ENCODE results near the gene HSD11B1.

Gene HSD11B1

DNA sequence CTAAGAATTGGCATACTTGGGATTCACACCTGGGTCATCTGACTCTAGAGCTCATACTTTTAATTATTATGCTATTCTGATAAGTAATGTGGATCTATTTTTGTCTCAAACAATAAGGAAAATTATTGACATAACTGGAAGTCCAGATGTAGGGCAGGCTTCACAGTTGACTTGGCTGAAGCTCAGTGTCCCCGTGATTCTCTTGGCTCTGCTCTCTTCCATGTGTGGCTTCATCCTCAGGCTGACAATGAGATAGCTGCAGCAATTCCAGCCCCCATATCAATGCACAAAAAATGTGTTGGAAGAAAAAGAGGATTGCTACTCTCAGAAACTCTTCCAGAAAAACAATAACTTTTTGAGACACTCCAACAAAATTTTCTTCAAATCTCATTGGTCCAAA, 23.8 kb downstream of the HSD11B1 start:
- DNase-seq, result no peak

GRCh38 chr1:209729436-209729835, 24.8 kb downstream of the HSD11B1 start:
- no peak for DNase-seq

DNA sequence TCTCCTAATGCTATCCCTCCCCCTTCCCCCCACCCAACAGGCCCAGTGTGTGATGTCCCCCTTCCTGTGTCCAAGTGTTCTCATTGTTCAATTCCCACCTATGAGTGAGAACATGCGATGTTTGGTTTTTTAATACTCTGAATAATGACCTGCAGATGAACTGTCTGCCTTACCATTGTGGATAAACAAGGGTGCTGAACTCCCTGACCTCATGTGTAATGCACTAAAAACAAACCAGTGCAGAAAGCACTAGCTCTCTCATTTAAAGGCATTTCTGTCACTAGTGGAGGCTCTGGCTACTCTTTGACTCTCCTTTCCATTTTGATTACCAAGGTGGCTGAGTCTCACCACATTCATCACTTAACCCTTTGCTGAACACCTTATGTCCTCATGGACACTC, 28.1 kb downstream of the HSD11B1 start:
- DNase-seq, result no peak

- no peak for DNase-seq
These were observed 29.0 kb downstream of the HSD11B1 start for GRCh38 chr1:209733409-209734192.

DNA sequence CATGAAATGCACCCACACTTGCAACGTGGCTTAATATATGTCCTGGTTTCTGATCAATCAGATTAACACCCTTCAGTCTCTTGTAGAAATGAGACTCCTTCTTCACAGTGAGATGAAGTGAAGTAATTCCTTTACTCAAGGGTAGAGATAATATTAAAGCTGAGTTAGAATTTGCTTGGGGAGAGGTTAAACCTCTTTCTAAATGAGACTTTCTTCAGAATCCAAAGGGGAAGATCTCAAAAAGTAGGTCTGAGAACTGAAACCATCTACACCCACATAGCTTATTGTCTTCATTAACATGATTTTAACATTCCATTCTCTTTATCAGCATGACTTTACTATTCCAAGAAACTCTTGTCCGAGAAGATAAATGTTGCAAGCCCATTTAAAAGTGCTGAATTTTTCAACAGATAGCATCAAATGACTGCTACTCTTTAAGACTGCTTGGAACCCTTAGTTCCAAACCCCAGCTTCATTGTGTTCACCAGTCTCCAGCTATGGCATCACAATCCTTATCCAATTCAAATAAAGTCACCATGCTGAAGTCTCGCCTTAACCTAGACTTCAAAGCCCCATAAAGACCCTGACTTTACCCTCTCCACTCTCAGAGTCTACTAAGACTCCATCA, 32.0 kb downstream of the HSD11B1 start:
- DNase-seq, result no peak

- DNase-seq, result no peak
These were observed 32.5 kb downstream of the HSD11B1 start for GRCh38 chr1:209737118-209737505.

DNA sequence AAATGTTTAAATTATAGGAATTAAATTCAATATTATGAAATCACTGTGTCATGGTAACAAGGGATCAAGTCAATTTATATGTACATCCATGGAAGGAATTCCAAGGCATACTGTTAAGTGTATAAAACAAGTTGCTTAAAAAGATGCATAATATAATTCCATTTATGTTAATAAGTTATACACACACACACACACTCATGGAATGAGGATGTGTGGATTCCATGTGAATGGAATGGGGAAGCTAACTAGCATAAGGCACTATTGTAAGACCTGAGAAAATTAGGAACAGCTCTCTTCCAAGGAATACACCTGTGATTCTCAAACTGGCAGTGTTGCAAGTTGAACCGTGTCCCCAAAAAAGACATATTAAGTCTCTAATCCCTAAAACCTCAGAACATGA, 33.6 kb downstream of the HSD11B1 start:
- no peak for DNase-seq

- no peak for DNase-seq
These were observed 36.5 kb downstream of the HSD11B1 start for GRCh38 chr1:209741193-209741592.

DNA sequence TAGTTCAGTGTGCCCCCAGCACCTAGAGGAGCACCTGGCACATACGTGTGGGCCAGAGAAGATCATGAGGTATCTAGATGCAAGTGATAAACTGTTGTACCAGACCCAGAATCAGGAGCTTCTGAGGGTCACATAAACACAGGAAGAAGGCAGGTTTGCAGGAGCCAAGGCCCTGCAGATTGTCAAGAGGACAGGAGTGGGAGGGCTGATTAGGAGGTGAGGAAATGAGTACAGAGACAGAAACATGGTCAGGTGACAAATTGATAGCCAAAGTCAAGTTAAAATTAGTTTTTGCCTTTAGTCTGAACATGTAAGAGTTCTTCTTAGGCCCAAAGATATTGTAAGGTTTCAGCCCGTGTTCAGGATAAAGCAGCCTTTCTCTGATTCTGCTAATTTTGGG, 37.2 kb downstream of the HSD11B1 start:
- no peak for DNase-seq

- DNase-seq, result no peak
These were observed 37.9 kb downstream of the HSD11B1 start for GRCh38 chr1:209742409-209743144.

DNA sequence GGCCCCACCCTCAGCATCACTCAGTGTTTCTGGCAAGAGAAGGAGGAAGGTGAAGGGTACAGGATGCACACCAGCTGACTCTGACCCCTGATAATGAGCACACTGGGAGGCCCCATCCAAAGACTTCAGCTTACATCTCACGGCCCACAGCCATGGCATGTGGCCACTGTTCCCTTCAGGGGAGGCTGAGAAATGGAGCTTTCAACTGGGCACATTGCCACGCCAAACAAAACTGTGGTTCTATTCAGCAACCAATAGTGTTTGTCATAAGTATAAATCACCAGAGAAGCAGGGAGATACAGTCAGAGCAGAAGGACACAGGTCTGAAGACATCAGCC, 38.5 kb downstream of the HSD11B1 start:
- DNase-seq, result no peak

- DNase-seq, result no peak
These were observed 42.0 kb downstream of the HSD11B1 start for GRCh38 chr1:209746451-209747165.

DNA sequence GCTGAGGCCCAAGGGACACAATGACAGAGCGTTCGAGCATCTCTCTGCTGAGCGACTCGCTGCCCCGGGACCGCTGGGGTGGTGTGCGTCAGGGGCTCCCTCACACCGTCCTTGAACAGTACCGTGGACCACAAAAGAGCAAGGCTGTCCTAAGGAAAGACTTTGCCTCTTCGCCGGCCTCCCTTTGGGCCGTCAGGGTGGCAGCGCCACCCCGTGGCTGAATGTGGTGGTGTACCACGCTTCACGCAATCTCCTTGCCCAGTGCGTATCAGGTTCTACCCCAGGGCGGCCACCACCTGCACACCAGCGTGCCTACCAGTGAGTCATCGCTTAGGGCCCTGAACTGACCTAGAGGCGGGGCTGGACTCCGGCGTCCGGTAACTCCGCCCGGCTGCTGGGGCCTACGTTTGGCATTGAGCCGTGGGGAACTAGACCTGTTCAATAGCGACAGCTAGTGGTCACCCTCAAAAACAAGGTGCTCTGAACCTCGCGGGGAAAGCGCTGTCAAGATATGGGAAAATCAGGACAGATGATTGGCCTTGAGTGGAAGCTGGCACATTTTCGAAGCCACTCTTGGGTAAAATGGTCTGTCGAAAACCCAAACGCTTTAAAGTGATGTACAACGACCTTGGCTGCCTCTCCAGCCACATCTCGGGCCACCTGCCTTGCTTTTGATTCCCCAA, 43.1 kb downstream of the HSD11B1 start:
- peak; percentile 82 for DNase-seq

- no peak for DNase-seq
These were observed 44.0 kb downstream of the HSD11B1 start for GRCh38 chr1:209748620-209749019.

DNA sequence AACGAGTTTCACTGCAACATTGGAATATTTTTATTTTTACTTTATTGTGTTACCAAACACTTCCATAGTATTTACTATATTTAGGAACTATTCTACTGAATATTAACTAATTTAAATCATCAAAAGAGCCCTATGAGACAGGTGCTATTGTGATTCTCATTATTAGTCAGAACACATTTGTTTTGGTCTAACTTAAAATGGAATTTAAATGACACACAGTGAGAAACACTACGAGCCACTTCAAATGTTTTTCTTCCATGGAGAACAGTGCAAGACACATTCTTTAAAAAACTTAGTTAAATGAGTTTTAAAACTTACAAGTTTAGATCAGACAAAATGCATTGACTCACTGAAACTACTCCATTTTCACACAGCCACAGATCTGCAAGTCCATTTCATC, 44.6 kb downstream of the HSD11B1 start:
- DNase-seq, result no peak

- DNase-seq, result no peak
These were observed 45.2 kb downstream of the HSD11B1 start for GRCh38 chr1:209749670-209750323.

GRCh38 chr1:209751627-209752231, 47.1 kb downstream of the HSD11B1 start:
- no peak for DNase-seq

DNA sequence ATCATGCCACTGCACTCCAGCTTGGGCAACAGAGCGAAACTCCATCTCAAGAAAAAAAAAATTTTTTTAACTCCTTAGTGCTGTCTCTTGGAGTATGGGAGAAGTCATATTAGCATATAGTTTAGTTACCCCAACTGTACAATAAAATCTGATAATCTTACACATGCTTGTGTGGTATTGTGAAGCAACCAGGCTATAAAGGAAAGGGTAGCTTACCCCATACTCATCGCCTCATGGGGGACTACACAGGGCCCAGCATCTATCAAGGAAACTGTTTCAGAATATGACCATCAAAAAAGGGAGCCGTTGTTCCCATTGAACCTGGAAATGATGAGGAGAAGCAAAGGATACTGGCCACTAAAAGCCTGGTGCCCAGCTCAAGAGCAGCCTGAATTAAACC, 48.2 kb downstream of the HSD11B1 start:
- DNase-seq, result no peak

DNA sequence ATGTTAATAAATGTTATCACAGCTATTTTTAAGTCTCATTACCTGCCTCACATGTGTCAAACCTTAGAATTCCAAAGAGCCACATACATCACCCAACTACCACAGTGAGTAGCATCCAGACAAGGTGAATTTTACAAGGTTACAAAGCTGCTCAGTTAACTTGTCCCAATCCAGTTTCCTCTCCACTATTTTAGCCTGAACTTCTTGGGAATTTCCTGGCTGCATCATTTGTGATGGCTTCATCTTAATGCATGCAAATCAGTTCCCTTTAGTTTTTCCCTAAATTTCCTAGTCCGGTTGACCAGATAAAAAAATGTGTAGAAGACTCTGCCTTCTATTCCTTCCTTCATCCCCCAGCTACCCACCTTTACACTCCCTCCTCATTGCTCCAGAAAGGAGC, 50.6 kb downstream of the HSD11B1 start:
- DNase-seq, result no peak

DNA sequence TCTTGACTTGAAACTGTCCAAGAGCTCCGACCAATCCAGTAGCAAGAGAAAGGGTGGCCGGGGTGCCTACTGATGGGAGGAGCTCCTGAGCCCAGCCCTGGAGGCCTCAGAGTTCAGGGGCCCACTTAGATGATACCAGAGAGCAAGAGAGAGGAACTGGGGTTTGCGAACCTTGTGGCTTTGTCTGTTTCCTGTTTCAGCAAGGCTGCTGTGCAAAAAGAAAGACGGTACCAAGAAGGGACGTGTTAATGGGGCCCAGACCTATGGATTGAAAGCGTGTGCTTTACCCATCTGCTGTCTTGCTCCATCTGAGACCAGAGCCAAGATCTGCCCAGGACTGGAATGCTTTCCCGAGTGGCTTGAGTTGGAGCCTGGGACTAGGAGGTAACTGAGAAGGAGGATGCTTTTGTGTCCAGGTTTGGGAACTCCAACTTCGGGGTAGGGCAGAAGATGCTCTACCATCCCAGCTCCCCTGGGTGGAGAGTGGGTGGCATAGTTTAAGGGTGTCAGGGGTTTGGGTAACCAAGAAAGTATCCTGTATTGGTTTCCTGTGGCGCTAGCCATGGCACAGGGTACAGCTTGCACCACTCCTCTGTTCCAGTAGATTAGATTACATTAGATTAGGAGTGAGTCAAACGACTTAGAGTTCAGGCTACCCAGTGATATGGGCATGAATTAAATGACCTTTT, 51.4 kb downstream of the HSD11B1 start, which contains the start of gene TRAF3IP3:
Gene TRAF3IP3 (plus strand): TSS at position 128 of the 689 bp plus-strand sequence. CDS start 3,987 bp downstream, outside the sequence.
- peak; percentile 56 for DNase-seq
